ENCODE results near the gene LRP2.
A peak's percentile ranks its signal among the peaks of the same experiment; 100 is the strongest.

The LRP2 gene

DNA sequence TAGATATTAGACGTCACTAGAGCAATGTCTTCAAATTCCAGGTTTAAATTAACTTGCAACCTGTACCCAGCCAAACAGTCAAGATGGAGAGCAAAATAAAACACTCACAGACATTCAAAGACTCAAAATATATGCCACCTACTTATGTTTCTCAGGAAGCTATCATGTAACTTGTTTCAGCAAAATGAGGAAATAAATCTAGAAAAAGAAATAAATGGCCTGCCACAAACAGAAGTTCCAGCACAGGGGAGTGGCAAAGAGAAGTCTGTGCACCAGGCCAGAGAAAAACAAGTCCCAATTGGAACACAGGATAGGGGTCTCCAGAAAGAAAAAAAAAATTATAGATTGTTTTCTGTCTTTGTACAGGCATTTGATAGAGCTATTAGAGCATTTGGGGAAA, 96.7 kb downstream of the LRP2 start:
- Histone ChIP-seq H4K20me1 (no peaks in the 10 kb centered on the region), H3K27me3 (no peaks in the 10 kb centered on the region), H3K9me3 (replicated peaks in 1 of 11) (no peaks in the 10 kb centered on the region), H3K4me1 (peaks cover 0 to 23% (median 14%) of the 10 kb centered on the region in 10 experiments; a peak in 11 of 20 replicates), H3K36me3 (no peaks in the 10 kb centered on the region), H3K4me3 (no peak overlapping the region), H3K27ac (peak overlapping the region in 1 of 11 experiments; percentile 11; a peak in 1 of 22 replicates), H3K4me2 (peak overlapping the region in 8 of 11 experiments; percentile 4 to 46 (median 36); a peak in 11 of 22 replicates), H3K9ac (no peak overlapping the region)
- no peak for TF ChIP-seq Cebpa-rat (IDR thresholded peaks at IDR 0.05)

DNA sequence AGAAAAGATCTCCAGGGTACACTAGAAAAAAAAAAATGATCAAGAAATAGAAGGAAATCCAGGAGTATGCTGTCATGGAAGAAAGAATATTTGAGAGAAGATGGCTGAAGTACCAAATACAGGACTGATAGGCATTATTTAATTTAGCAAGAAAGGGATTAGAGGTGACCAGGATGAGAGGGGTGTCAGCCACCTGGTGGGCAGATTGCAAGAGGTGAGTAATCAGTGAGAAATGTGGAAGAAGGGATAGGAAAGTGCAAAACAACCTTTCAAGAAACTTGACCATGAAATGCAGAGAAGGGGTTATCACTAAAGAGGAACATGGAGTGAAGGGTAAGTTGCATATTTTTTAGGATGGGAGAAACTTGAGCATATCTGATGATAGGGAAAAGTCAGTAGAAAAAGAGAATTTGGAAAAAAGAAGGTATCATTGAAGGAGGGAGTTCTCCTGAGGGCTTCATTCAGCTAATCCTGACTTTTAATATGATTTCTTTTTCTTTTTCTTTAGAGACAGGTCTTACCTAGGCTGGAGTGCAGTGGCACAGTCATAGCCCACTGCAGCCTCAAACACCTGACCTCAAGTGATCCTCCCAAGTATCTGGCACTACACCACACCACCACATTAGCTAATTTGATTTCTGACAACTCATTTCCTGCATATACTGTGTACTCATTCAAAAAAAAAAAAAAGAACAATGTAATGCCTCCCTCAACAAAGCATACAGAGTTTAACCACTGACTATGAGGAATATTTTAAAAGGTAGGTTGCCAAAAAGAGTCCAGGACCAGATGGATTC, 101.3 kb downstream of the LRP2 start:
- no peak for TF ChIP-seq Cebpa-rat (IDR thresholded peaks at IDR 0.05)

DNA sequence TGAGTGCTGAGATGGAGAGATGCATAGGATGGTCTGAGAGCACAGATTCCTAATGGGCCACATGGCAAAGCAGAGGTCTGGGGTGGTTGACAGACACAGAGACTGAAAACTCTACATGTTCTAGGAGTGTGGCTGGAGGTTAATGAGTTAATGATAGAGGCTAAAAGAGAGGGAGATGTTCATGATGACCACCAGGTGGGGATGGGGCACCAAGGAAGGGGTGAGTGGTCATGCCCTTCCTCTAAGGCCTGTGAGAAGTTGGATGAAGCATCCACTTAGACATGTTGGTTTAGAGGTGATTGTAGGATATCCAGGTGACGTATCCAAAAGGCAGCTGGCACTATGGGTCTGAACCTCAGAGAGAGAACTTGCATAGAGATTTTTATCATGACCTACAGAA, 102.1 kb downstream of the LRP2 start:
- Histone ChIP-seq H3K9ac (no peak overlapping the region), H3K36me3 (no peaks in the 10 kb centered on the region), H3K27ac (no peak overlapping the region), H3K4me2 (no peak overlapping the region), H4K20me1 (no peaks in the 10 kb centered on the region), H3K9me3 (replicated peaks in 1 of 11) (no peaks in the 10 kb centered on the region), H3K27me3 (no peaks in the 10 kb centered on the region), H3K4me1 (peaks cover 0 to 7% (median 3%) of the 10 kb centered on the region in 10 experiments; a peak in 10 of 20 replicates), H3K4me3 (no peak overlapping the region)
- TF ChIP-seq Cebpa-rat (IDR thresholded peaks at IDR 0.05) = no peak

More for the DNA sequence above, 101.3 kb downstream of the LRP2 start:
- Histone ChIP-seq H3K9ac (no peak overlapping the region), H3K27ac (no peak overlapping the region), H3K9me3 (replicated peaks in 1 of 11) (no peaks in the 10 kb centered on the region), H3K4me1 (peaks cover 0 to 15% (median 10%) of the 10 kb centered on the region in 10 experiments; a peak in 11 of 20 replicates), H3K4me3 (no peak overlapping the region), H3K27me3 (no peaks in the 10 kb centered on the region), H3K36me3 (no peaks in the 10 kb centered on the region), H3K4me2 (no peak overlapping the region), H4K20me1 (no peaks in the 10 kb centered on the region)

DNA sequence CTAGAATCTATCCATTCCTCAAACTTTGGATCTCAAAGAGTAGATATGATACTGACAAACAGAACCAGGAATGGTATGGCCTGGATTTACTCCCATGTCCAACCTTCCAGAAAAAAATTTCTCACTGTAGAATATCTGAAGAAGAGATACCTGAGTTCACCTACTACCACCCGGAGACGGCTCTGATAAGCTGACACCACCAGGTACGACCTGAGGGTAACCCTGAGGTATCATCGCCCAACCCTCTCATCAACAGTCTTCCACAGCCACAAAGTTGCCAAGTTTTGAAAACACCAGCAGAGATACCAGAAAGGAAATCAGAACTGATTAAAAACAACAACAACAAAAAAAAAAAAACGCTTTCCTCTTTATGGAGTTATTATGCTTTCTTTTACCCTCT, 102.9 kb downstream of the LRP2 start:
- Histone ChIP-seq H3K27ac (no peak overlapping the region), H4K20me1 (no peaks in the 10 kb centered on the region), H3K27me3 (no peaks in the 10 kb centered on the region), H3K4me3 (no peak overlapping the region), H3K36me3 (no peaks in the 10 kb centered on the region), H3K9me3 (replicated peaks in 1 of 11) (no peaks in the 10 kb centered on the region), H3K4me1 (no peaks in the 10 kb centered on the region), H3K4me2 (no peak overlapping the region), H3K9ac (no peak overlapping the region)
- TF ChIP-seq Cebpa-rat (IDR thresholded peaks at IDR 0.05) = no peak

DNA sequence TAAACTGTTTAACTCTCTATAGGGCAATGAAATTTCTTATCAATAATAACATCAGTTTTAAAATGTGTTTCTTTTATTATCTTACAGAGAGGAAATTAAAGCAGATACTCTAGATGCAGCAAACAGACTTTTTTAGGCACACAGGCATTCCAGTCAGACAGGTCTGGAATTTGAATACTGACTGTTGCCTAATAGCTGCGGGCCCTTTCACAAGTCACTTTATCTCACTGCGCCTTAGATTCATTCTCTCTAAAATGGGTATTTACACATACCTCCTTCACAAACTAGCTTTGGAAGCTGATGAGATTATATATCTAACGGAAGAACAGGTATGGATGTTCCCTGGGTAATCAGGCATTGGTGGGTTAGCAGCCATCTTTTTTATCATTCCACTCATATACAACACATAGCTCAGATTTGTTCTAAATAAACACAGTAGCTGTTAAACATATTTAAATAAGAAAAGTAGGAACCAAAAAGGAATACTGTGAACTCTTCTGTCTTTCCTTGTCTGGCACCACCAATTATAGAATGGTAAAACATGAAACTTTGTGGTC, 104.2 kb downstream of the LRP2 start:
- Histone ChIP-seq H4K20me1 (no peaks in the 10 kb centered on the region), H3K4me2 (no peak overlapping the region), H3K27me3 (no peaks in the 10 kb centered on the region), H3K36me3 (no peaks in the 10 kb centered on the region), H3K4me1 (no peaks in the 10 kb centered on the region), H3K4me3 (no peak overlapping the region), H3K9me3 (replicated peaks in 1 of 11) (no peaks in the 10 kb centered on the region), H3K9ac (no peak overlapping the region), H3K27ac (no peak overlapping the region)
- TF ChIP-seq Cebpa-rat (IDR thresholded peaks at IDR 0.05) = no peak

DNA sequence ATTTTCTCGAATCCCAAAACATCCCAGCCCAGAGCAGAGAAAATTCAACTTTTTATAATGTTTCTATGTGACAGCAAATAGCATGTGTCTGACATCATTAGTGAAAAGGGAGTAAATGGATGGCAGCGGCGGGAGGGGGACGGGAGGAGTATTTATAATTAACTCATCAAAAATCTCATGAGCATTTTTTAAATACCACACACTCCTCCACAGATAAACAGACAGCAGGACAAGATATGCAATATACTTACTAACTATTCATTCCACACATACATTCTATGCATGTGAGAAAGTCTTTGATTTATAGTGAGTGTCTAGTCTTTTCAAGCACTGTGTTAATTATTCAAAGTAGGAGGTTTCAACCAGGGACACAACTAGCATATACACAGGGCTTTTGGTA, 107.6 kb downstream of the LRP2 start:
- H3K27ac ChIP-seq = no peak overlapping the region
- no peaks in the 10 kb centered on the region for H4K20me1 ChIP-seq
- H3K27me3 ChIP-seq = no peaks in the 10 kb centered on the region
- no peaks in the 10 kb centered on the region for H3K9me3 ChIP-seq (replicated peaks in 1 of 11)
- H3K36me3 ChIP-seq = no peaks in the 10 kb centered on the region
- H3K4me2 ChIP-seq = no peak overlapping the region
- H3K4me3 ChIP-seq = no peak overlapping the region
- no peak for TF ChIP-seq Cebpa-rat (IDR thresholded peaks at IDR 0.05)
- H3K4me1 ChIP-seq = no peaks in the 10 kb centered on the region
- no peak overlapping the region for H3K9ac ChIP-seq

DNA sequence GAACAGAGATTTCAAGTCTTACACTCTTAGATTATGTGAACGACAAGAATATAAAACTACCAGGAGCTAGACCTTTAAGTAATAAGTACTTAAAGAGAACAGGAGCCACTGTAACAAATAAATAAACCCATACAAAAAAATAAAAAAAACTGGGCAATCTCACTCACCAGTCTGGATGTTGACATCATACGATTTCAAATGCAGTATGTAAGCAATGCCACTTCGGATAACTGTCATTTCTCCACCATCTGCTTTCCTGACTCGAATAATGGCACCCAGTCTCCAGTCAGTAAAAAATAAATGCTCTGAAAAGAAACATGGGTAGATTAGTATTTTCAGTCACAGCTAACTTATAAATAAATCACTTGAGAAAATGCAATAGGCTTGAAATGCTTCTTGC, 115.1 kb downstream of the LRP2 start:
- Histone ChIP-seq H3K9ac (no peak overlapping the region), H3K27me3 (no peaks in the 10 kb centered on the region), H3K36me3 (no peaks in the 10 kb centered on the region), H3K4me1 (no peaks in the 10 kb centered on the region), H4K20me1 (no peaks in the 10 kb centered on the region), H3K27ac (no peak overlapping the region), H3K4me3 (no peak overlapping the region), H3K9me3 (replicated peaks in 1 of 11) (no peaks in the 10 kb centered on the region), H3K4me2 (no peak overlapping the region)
- no peak for TF ChIP-seq Cebpa-rat (IDR thresholded peaks at IDR 0.05)

DNA sequence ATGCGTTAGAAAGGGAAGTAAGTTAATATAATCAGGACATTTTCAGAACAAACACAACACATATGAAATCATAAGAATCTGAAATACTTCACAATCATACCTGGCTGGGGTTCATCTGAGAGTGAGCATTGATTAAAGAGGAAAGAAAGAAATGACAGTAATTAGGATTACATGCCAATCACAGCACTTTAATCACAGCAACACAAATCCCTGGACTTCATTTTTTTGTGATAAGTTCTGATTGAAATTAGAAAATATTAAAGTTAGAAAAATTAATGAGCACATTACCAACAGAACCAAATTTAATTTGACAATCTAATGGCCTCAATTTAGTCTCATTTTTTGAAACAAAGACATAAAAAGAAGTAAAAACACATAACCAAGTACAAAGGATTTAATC, 121.9 kb downstream of the LRP2 start:
- Histone ChIP-seq H3K9ac (no peak overlapping the region), H3K4me2 (no peak overlapping the region), H3K27me3 (no peaks in the 10 kb centered on the region), H3K27ac (no peak overlapping the region), H3K4me1 (no peaks in the 10 kb centered on the region), H4K20me1 (no peaks in the 10 kb centered on the region), H3K36me3 (no peaks in the 10 kb centered on the region), H3K9me3 (replicated peaks in 1 of 11) (no peaks in the 10 kb centered on the region), H3K4me3 (no peak overlapping the region)
- TF ChIP-seq Cebpa-rat (IDR thresholded peaks at IDR 0.05) = no peak

DNA sequence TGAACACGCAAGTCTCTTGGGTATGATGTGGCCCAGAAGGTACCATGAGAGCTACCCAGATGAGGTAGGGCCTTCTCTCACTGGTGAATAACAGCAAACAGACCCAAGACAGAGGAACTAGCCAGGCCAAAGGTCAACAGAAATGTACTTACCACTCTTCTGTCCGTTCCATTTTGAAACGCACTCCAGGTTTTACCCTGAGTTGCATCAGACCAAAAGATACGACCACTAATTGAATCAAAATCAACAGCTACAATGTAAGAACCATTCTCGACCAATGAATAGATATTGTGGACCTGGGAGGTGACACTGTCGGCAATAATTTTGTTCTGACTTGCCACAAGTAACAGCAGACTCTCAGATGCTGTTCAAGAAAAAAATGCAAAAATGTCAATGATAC, 124.4 kb downstream of the LRP2 start:
- Histone ChIP-seq H3K36me3 (no peaks in the 10 kb centered on the region), H3K27me3 (no peaks in the 10 kb centered on the region), H4K20me1 (no peaks in the 10 kb centered on the region), H3K9ac (no peak overlapping the region), H3K4me2 (no peak overlapping the region), H3K4me1 (no peaks in the 10 kb centered on the region), H3K27ac (no peak overlapping the region), H3K4me3 (no peak overlapping the region), H3K9me3 (replicated peaks in 1 of 11) (no peaks in the 10 kb centered on the region)
- no peak for TF ChIP-seq Cebpa-rat (IDR thresholded peaks at IDR 0.05)

DNA sequence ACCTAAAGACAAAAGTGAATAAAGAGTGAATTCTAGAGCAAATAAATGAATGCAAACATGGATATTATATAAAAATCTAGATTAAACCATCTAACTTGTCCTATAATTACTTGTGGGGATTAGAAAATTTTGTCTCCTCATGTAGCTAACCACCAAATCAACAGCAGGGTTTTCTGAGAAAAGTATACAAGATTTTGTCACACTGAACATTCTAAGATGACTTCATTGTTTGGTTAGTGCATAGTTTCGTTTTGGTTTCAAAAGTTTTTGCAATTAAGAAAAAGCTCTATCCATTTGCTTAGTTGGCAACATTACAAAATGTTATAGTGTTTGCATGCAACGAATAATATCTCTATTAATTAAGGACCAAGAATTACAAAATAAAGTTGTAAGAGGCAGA, 125.0 kb downstream of the LRP2 start:
- Histone ChIP-seq H4K20me1 (no peaks in the 10 kb centered on the region), H3K27me3 (no peaks in the 10 kb centered on the region), H3K4me2 (no peak overlapping the region), H3K9me3 (replicated peaks in 1 of 11) (no peaks in the 10 kb centered on the region), H3K9ac (no peak overlapping the region), H3K4me1 (no peaks in the 10 kb centered on the region), H3K27ac (no peak overlapping the region), H3K36me3 (no peaks in the 10 kb centered on the region), H3K4me3 (no peak overlapping the region)
- TF ChIP-seq Cebpa-rat (IDR thresholded peaks at IDR 0.05) = no peak

Data from BLaER1 treated with 17β-estradiol and CSF1 and Interleukin-3, amounts not matched to agents 10 nM and 100 nM (cell line).